Measurements from ENCODE around the gene CCNL1. TPM values are rescaled to one million over a fixed set of nuclear protein-coding genes. Genes with fewer than 3 reads are reported as not detected.
A peak's percentile ranks its signal among the peaks of the same experiment; 100 is the strongest.

Gene CCNL1
- total RNA-seq, 2 experiments from 2014 or later: 206 to 214 TPM

DNA sequence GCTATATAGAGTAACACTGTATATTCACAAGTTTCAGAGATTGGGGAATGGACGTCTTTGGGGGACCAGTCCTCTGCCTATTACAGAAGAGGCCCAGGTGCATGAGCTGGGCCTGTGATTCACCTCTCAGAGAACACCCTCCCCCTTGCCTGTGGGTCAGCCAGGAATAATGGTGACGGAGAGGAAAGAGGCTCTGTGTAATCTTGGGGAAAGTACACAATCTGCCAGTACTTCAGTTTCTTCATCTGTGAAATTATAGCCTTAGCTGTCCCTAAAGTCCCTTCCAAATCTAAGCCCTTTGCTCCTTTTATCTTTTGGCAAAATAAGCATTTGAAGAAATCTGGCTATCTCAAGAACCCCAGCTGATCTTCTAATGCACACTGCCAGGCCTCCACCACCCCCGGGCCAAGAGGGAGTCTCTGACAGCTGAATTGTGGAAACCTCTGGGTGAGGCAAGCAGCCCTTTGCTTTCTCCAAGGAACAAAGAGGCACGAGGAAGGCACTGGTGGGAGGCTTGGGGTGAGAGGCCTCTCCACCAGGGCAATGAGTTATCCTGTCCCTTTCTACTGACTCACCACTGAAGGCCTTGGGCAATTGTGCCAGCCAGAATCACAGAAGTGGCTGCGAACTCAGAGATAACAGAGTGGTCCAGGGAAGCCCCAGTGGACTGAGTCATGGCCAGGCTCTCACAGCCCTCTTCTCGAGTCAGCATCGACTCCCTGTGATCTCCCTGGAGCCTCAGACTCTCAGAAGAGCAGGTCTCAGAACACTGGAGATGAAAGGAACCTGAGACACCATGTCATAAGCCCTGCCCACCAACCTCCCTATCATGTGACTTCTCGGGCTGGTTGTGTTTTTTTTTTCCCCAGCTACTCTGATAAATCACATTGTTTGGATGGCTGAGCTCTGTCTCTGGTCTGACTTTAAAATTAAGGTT lies 31.8 kb downstream of the CCNL1 start:
- peaks cover 56% of the 10 kb centered on the region for H3K4me1 Mint-ChIP-seq (ENCODE audit: low read depth)
- intact Hi-C loops (cut with micrococcal nuclease): loop anchor here (1.0 to 5.0 kb wide), 10 partner anchors 9 to 977 kb away; partner anchors contain the start of genes CCNL1, SSR3 and TIPARP
- peak overlapping the region; percentile 61 for H3K4me3 Mint-ChIP-seq
- no peaks in the 10 kb centered on the region for H3K36me3 Mint-ChIP-seq (ENCODE audit: low read depth)
- peak overlapping the region; percentile 98 for H3K27ac Mint-ChIP-seq
- DNase-seq: peak; percentile 93
- no peaks in the 10 kb centered on the region for H3K27me3 Mint-ChIP-seq (ENCODE audit: low read depth)
- H3K9me3 Mint-ChIP-seq: no peaks in the 10 kb centered on the region
- CTCF ChIA-PET: interaction anchor here (0.7 to 3.1 kb wide), 10 partner anchors 9 to 453 kb away, joined by 3 to 12 read pairs (median 5); no protein-coding TSS in a partner anchor

DNA sequence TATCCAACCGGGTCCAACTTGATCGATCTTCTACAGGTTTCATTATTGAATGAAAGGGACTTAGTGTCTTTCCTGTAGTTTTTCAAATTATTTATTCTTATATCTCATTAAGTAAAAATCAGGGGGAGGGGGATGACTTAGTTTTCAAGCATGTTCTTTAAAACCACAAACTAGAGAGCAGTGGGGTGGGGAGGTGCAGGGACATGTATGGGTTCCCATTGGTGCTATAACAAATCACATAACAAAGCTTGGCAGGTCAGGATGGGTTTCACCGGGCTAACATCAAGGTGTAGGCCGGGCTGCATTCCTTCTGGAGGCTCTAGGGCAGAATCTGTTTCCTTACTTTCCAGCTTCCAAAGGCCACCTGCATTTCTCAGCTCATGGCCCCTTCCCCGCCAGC lies 32.7 kb downstream of the CCNL1 start:
- Mint-ChIP-seq H3K27ac (peak overlapping the region; percentile 39), H3K27me3 (ENCODE audit: low read depth) (no peaks in the 10 kb centered on the region), H3K4me1 (ENCODE audit: low read depth) (peaks cover 61% of the 10 kb centered on the region), H3K4me3 (no peak overlapping the region), H3K9me3 (no peaks in the 10 kb centered on the region), H3K36me3 (ENCODE audit: low read depth) (no peaks in the 10 kb centered on the region)
- intact Hi-C loops (cut with micrococcal nuclease): loop anchor here (5.0 kb wide), 1 partner anchor 605 kb away; no protein-coding TSS in a partner anchor
- CTCF ChIA-PET: interaction anchor here (0.8 to 3.1 kb wide), 8 partner anchors 9 to 45 kb away, joined by 3 to 12 read pairs (median 6); no protein-coding TSS in a partner anchor
- DNase-seq: no peak

- CTCF ChIA-PET: interaction anchor here (0.6 to 3.1 kb wide), 7 partner anchors 9 to 571 kb away, joined by 3 to 12 read pairs (median 6); partner anchors contain the start of gene SSR3
- Mint-ChIP-seq H3K4me1 (ENCODE audit: low read depth) (peaks cover 61% of the 10 kb centered on the region), H3K4me3 (no peak overlapping the region), H3K9me3 (no peaks in the 10 kb centered on the region), H3K27me3 (ENCODE audit: low read depth) (no peaks in the 10 kb centered on the region), H3K36me3 (ENCODE audit: low read depth) (no peaks in the 10 kb centered on the region), H3K27ac (no peak overlapping the region)
- DNase-seq: no peak
- intact Hi-C loops (cut with micrococcal nuclease): loop anchor here (5.0 kb wide), 1 partner anchor 604 kb away; no protein-coding TSS in a partner anchor
These were observed 33.6 kb downstream of the CCNL1 start for GRCh38 chr3:157126365-157126764.

DNA sequence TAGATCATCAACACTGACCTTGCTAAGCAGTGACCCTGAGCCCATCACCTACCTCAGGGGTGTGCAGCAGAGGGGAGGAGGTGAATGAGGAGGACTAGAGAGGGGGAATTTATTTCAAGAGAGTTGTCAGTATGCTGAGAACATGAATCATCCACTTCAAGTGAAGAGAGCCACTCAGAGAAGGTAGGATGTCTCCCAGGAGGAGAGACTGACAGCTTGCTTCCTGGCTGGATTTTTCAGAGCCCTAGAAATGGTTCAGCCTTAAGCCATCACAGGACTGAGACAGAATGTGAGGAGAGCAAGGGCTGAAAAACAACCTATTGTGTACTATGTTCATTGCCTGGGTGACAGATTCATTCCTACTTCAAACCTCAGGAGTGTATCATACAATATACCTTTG lies 34.8 kb downstream of the CCNL1 start:
- Mint-ChIP-seq H3K27me3 (ENCODE audit: low read depth) (no peaks in the 10 kb centered on the region), H3K27ac (no peak overlapping the region), H3K4me1 (ENCODE audit: low read depth) (peaks cover 50% of the 10 kb centered on the region), H3K36me3 (ENCODE audit: low read depth) (no peaks in the 10 kb centered on the region), H3K4me3 (no peak overlapping the region), H3K9me3 (no peaks in the 10 kb centered on the region)
- intact Hi-C loops (cut with micrococcal nuclease): loop anchor here (5.0 kb wide), 1 partner anchor 603 kb away; no protein-coding TSS in a partner anchor
- no peak for DNase-seq
- CTCF ChIA-PET: interaction anchor here (2.0 to 3.4 kb wide), 2 partner anchors 13 to 36 kb away, joined by 6 to 20 read pairs; no protein-coding TSS in a partner anchor

DNA sequence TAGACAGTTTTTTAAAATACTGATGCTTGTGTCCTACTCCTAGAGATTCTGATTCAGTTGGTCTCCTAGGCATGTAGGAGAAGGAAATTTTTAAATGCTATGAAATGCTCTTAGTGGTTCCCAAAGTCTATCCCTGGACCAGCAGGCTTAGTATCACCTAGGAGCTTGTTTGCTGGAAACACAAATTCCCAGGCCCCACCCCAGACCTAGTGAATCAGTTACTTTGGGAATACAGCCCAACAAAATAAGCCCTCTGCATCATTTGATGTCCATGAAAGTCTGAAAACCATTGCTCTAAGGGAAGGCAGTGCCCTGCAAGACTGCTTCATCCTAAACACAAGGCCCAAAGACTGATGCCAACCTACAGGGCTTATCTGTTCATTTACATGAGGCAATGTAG lies 36.3 kb downstream of the CCNL1 start:
- Mint-ChIP-seq H3K27ac (no peak overlapping the region), H3K27me3 (ENCODE audit: low read depth) (no peaks in the 10 kb centered on the region), H3K9me3 (no peaks in the 10 kb centered on the region), H3K4me3 (no peak overlapping the region), H3K4me1 (ENCODE audit: low read depth) (peaks cover 41% of the 10 kb centered on the region), H3K36me3 (ENCODE audit: low read depth) (no peaks in the 10 kb centered on the region)
- intact Hi-C loops (cut with micrococcal nuclease): no loop called here
- CTCF ChIA-PET: interaction anchor here (0.9 to 3.4 kb wide), 3 partner anchors 11 to 448 kb away, joined by 3 to 20 read pairs (median 4); no protein-coding TSS in a partner anchor
- DNase-seq: no peak

- peaks cover 34% of the 10 kb centered on the region for H3K4me1 Mint-ChIP-seq (ENCODE audit: low read depth)
- no peak overlapping the region for H3K27ac Mint-ChIP-seq
- H3K27me3 Mint-ChIP-seq (ENCODE audit: low read depth): no peaks in the 10 kb centered on the region
- intact Hi-C loops (cut with micrococcal nuclease): loop anchor here (1.0 kb wide), 1 partner anchor 20 kb away; no protein-coding TSS in a partner anchor
- no peaks in the 10 kb centered on the region for H3K9me3 Mint-ChIP-seq
- no peak overlapping the region for H3K4me3 Mint-ChIP-seq
- CTCF ChIA-PET: interaction anchor here (0.5 to 3.4 kb wide), 5 partner anchors 8 to 139 kb away, joined by 3 to 20 read pairs (median 3); no protein-coding TSS in a partner anchor
- H3K36me3 Mint-ChIP-seq (ENCODE audit: low read depth): no peaks in the 10 kb centered on the region
- DNase-seq: no peak
These were observed 37.0 kb downstream of the CCNL1 start for GRCh38 chr3:157122832-157123427.

DNA sequence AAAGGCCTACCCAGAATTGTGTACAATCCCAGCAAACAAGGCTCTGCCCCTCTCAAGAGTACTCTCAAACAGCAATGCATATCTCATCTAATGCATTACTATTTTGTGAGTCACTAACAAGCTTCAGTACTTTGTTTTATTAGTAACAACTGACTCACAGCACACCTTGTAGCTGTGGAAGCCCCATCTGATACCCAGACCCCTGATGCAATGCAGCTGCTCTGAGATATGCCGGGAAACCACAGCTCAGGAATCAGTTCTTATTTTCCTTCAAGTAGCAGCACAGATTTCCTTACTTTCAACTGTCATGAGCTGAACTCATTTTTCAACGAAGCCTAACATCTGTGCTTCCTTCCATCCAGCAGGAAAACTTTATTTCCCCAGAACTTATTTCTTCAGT lies 37.8 kb downstream of the CCNL1 start:
- H3K27ac Mint-ChIP-seq: peak overlapping the region; percentile 16
- peaks cover 26% of the 10 kb centered on the region for H3K4me1 Mint-ChIP-seq (ENCODE audit: low read depth)
- CTCF ChIA-PET: interaction anchor here (0.9 to 3.4 kb wide), 4 partner anchors 9 to 39 kb away, joined by 3 to 20 read pairs (median 4); no protein-coding TSS in a partner anchor
- no peak overlapping the region for H3K4me3 Mint-ChIP-seq
- no peaks in the 10 kb centered on the region for H3K27me3 Mint-ChIP-seq (ENCODE audit: low read depth)
- no peaks in the 10 kb centered on the region for H3K36me3 Mint-ChIP-seq (ENCODE audit: low read depth)
- intact Hi-C loops (cut with micrococcal nuclease): loop anchor here (1.0 kb wide), 1 partner anchor 19 kb away; no protein-coding TSS in a partner anchor
- no peaks in the 10 kb centered on the region for H3K9me3 Mint-ChIP-seq
- peak; percentile 52 for DNase-seq

DNA sequence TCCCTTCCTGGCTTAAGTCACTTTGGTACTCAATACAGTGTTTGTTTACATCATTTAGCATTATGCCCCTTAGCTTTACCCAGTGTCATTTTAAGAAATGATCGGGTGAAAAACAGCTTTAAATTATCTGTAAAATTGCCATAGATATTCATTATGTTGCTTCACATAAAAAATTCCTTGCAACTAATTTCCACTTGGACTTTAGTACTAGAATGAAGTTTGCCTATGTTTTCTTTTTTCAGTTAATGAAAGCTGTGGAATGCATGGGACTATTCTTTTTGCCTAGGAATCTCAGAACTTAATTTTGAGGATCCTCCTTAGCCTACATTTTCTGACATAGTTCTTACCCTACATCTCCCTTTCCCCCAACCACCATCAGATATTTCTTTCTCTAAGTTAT lies 38.4 kb downstream of the CCNL1 start:
- H3K4me1 Mint-ChIP-seq (ENCODE audit: low read depth): peaks cover 26% of the 10 kb centered on the region
- no peaks in the 10 kb centered on the region for H3K27me3 Mint-ChIP-seq (ENCODE audit: low read depth)
- intact Hi-C loops (cut with micrococcal nuclease): no loop called here
- no peaks in the 10 kb centered on the region for H3K9me3 Mint-ChIP-seq
- no peak overlapping the region for H3K27ac Mint-ChIP-seq
- H3K4me3 Mint-ChIP-seq: no peak overlapping the region
- no peaks in the 10 kb centered on the region for H3K36me3 Mint-ChIP-seq (ENCODE audit: low read depth)
- DNase-seq: no peak
- CTCF ChIA-PET: interaction anchor here (1.5 to 3.4 kb wide), 2 partner anchors 16 to 39 kb away, joined by 4 to 20 read pairs; no protein-coding TSS in a partner anchor

GRCh38 chr3:157120071-157120892 lies 39.7 kb downstream of the CCNL1 start:
- Mint-ChIP-seq H3K36me3 (ENCODE audit: low read depth) (no peaks in the 10 kb centered on the region), H3K4me3 (no peak overlapping the region), H3K4me1 (ENCODE audit: low read depth) (peaks cover 26% of the 10 kb centered on the region), H3K9me3 (no peaks in the 10 kb centered on the region), H3K27ac (no peak overlapping the region), H3K27me3 (ENCODE audit: low read depth) (no peaks in the 10 kb centered on the region)
- CTCF ChIA-PET: no interaction called here
- no peak for DNase-seq
- intact Hi-C loops (cut with micrococcal nuclease): no loop called here

DNA sequence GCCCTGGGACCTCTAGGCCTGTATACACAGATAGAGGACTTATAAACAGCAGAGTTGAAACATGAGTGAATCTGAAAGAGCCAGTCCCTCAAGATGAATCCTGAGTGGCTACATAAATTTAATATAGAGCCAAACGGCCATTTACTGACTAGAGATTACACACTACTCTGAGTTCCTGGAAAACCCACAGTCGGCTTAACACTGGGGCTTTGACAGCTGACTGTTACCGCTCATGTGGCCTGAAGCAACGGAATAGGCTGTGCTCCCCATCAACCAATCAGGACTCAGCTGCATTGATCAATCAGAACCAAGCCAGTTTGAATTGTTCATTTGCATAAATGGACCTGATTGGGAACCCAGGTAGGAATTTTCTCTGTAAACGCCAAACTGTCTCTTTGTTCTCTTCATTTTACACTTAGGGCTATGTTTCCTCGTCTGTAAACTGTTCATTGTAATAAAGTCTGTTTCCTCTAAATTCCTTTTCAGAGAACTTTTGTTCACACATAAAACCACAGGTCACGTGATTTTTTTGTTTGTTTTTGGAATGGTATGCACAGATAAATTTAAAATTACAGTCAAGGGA lies 40.5 kb downstream of the CCNL1 start:
- Mint-ChIP-seq H3K36me3 (ENCODE audit: low read depth) (no peaks in the 10 kb centered on the region), H3K27ac (no peak overlapping the region), H3K4me1 (ENCODE audit: low read depth) (peaks cover 18% of the 10 kb centered on the region), H3K4me3 (no peak overlapping the region), H3K9me3 (no peaks in the 10 kb centered on the region), H3K27me3 (ENCODE audit: low read depth) (no peaks in the 10 kb centered on the region)
- intact Hi-C loops (cut with micrococcal nuclease): loop anchor here (1.0 kb wide), 1 partner anchor 9 kb away; no protein-coding TSS in a partner anchor
- CTCF ChIA-PET: interaction anchor here (1.8 kb wide), 1 partner anchor 18 kb away, joined by 7 read pairs; no protein-coding TSS in a partner anchor
- DNase-seq: peak; percentile 56
